Tibial nerve (tissue), 4 donors: ENCODE results near the gene MAN1A1.

Experiments used
- EP300 ChIP-seq, 2 donors: sonication (generic); formaldehyde crosslinking; IDR thresholded peaks; one replicate each; pipeline ENCODE4 v1.6.1; 2017; ENCODE audit warnings: antibody characterized with exemption in 2 of 2, mild to moderate bottlenecking in 1 of 2
- POLR2A ChIP-seq, 2 donors: fragments of 450-650 bp; IDR thresholded peaks; one replicate each; pipeline ENCODE4 v1.6.1; 2017; ENCODE audit warnings: antibody characterized with exemption in 2 of 2, mild to moderate bottlenecking in 2 of 2, moderate library complexity in 2 of 2
- TF ChIP-seq, protein P1 (sequence below), 5 experiments: fragments of 200-600 bp in 3 of 5; fragments of 450-650 bp in 2 of 5; sonication (generic) in 3 of 5; IDR thresholded peaks; one replicate each; pipeline ENCODE4 v1.5.1; 2016 to 2019; ENCODE audit warnings: antibody characterized with exemption in 5 of 5, mild to moderate bottlenecking in 3 of 5, moderate library complexity in 2 of 5

DNA sequence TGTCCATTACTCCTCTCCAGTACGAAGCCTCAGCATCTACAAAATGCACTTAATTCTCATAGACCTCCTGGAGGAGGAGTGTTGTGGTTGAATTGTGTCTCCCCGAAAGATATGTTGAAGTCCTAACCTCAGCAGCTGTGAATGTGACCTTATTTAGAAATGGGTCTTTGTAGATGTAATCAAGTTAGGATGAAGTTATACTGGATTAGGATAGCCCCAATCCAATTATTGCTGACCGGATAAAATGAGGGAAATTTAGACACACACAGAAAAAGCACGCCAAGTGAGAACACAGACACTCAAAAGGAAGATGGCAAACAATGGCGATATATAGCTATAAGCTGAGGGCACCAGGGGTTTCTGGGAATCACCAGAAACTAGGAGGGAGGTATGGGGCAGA lies 206.9 kb downstream of the MAN1A1 start:
- TF ChIP-seq, protein P1, sequence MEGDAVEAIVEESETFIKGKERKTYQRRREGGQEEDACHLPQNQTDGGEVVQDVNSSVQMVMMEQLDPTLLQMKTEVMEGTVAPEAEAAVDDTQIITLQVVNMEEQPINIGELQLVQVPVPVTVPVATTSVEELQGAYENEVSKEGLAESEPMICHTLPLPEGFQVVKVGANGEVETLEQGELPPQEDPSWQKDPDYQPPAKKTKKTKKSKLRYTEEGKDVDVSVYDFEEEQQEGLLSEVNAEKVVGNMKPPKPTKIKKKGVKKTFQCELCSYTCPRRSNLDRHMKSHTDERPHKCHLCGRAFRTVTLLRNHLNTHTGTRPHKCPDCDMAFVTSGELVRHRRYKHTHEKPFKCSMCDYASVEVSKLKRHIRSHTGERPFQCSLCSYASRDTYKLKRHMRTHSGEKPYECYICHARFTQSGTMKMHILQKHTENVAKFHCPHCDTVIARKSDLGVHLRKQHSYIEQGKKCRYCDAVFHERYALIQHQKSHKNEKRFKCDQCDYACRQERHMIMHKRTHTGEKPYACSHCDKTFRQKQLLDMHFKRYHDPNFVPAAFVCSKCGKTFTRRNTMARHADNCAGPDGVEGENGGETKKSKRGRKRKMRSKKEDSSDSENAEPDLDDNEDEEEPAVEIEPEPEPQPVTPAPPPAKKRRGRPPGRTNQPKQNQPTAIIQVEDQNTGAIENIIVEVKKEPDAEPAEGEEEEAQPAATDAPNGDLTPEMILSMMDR (IDR thresholded peaks at IDR 0.05) = no peak
- no peak for TF ChIP-seq POLR2A (IDR thresholded peaks at IDR 0.05)
- TF ChIP-seq EP300 (IDR thresholded peaks at IDR 0.05) = no peak
